ENCODE results near the gene NES.
"Not testable (repeated sequence)": the region's sequence is repeated elsewhere in the genome, so short reads cannot be mapped to it uniquely, and the experiment has no call there.

The NES gene

DNA sequence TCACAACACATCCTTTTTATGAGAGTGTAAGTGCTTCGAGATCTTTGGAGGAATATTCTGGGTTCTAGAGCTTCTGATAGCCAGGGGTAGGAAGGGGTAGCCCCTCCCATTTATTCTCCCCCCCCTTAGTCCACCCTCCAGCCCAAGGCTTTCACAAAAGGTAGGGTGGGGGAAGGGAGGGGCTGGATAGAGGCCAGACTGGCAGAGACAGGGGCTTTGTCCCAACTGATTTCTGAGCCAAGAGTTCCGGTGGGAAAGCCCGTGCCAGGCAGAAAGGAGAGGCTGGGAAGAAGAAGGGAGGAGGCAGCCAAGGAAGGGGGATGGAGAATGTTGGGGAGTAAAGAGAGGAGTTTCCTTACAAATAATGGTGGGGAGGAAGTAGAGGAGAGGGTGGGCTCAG is 32.2 kb downstream of the NES start:
- no peak for DNase-seq (ENCODE audit: low read depth)

GRCh38 chr1:156644640-156645039 is 32.6 kb downstream of the NES start:
- DNase-seq (ENCODE audit: low read depth): no peak

DNA sequence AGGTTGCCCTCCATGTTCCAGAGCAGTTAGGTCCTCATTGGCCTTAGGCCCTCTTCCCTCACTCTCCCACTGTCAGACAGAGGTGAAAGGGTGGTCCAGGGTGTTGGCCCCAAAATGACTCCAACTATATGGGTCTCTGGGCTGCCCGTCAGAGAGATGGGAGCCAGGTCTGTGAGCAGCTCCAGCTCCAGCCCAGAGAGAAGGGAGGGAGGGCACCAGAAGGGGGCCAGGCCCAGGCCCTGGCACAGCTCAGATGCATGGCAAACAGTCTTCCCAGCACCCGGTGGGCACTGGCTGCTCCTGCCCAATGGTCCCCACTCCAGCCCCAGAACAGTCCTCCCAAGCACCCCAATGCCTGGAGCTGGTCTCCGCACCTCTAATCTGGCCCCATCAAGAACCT is 33.1 kb downstream of the NES start:
- DNase-seq (ENCODE audit: low read depth): no peak

DNA sequence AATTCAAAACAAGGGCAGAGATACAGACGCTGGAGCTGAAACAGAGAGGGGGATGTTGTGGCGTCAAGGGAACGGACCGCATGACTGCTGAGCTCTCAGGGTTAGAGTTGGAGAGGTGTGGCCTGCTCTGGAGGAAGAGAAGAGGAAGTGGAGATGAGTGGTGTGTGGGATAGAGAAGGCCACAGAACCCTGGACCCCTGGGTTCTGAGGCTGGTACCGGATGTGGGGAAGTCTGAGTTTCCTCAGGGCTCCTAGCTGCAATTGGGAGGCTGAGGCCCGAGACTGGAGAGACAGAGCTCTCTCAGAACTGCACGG is 33.5 kb downstream of the NES start:
- DNase-seq (ENCODE audit: low read depth): no peak

DNA sequence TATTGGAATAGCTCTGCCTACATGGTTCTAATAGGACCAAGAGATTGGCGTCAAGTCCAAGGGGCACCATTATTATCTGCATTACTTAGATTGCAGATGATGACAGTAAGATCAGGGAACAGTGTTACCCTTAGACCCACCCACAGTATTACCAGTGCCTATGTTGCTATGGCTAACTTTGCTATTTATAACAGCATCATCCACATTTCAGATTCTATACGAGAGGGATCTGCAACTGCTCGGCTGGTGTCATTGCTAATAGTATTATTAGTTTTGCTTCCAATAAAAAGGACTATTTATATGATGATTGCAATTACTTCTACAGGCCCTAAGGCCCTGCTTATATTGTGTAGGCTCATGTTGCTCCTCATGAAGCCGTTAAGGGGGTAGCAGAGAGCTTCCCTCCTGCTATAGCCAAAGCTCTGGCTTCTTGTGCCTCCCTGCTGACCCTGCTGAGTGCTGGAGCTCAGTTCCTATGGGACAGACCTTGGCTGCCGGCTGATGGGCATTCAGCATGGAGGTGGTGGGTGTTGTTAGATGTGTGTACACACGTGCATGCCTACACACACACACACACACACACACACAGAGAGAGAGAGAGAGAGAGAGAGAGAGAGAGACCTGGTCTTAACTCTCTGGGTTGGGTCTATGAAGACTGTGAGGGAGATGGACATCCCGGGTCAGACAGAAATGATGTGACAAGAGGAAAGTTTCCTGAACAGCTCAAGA is 34.0 kb downstream of the NES start:
- no peak for DNase-seq (ENCODE audit: low read depth)

DNA sequence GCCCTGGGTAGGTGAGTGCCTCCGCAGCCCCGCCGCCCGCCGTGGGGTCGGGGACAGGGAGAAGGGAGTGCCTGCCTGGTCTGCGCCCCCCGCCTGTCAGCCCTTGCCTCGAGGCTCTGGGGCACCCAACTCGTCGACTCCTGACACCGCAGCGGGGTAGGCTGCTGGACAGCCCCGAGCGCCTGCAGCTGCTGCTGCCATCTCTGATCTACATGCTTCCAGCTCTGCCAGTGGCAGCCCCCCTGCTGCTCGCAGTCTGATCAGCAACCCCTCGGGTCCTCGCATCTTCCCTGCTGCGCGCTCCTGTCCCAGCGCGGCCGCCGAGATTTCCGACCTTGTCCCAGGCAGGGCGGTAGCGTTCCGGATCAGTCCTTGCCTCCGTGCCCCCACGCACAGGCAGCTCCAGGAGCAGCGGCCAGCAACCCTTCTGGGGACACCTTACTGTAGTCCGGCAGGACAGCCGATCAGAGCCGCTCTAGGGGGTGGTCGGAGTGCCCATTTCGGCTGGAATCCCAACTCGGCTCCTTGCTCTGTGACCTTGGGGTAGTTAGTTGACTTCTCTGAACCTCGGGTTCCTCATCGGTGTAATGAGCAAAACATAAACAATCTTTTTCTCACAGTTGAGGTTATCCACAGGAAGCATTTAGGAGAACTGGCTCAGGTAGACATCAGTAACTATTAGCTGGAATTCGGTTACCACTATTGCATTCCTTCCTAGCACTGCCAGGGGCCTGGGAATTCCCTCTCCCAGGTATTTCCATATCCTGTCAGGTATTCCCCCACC is 34.8 kb downstream of the NES start:
- DNase-seq (ENCODE audit: low read depth): no peak

GRCh38 chr1:156641761-156642264 is 35.4 kb downstream of the NES start, which contains the start of gene BCAN:
Gene BCAN (plus strand): TSS chr1:156642117. CDS start chr1:156646055, 3,938 bp downstream.
- DNase-seq (ENCODE audit: low read depth): no peak

GRCh38 chr1:156640842-156641706 is 36.1 kb downstream of the NES start:
- DNase-seq (ENCODE audit: low read depth): no peak

- DNase-seq (ENCODE audit: low read depth): no peak
Observed at GRCh38 chr1:156639601-156640101, 37.6 kb downstream of the NES start.

DNA sequence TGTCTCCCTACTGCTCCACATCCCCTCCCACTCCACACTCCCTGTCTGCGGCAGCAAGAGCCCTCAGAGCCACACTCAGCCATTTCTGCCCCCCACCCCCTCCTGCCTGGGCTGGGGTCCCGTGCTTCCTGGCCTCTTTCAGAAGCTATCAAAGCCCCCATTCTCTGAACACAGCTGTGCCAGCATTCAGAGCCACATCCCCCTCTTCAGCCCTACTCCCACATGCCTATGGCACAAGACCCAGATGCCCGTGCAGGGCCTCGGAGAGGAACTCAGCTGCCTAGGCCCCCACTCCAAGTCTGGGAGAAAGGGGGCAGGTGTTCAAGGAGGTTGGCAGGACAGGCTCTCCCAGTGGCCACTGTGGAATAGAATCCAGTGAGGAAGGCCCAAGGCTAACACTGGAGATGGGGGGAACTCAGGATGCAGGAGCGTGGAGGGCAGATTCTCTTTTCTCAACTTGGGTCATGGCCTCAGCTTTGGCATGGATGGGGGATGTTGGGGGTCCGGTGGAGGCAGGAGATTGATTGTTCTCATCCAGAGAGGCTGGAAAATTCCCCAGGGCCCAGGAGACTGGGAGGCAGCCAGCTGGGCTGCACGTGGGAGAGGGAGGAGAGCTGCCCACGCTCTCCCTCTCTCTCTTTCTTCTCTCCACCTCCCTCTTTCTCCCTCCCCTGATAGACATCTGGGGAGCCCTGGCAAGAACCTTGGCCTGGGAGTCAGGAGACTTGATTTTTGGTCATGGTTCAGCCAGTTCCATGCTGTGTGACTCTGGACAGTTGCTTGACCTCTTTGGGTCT is 38.8 kb downstream of the NES start:
- DNase-seq (ENCODE audit: low read depth): no peak

DNA sequence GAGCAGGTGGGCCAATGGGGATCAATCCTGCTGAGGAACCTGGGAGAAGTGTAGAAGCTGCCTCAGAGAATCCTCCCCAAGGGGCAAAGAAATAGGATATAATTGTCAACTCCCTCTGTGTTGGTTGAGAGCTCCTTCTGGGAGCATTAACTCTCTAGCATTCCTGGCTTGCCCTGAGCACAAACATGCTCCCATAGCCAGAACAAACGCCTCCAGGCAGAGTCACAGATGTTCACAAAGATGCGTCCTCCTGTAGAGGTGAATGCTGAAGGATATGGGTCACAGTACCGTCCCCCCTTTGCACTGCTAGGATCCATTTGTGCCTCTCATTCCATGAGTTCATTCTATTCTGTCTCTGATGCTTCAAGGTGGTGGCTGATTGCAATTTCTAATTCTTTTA is 44.9 kb downstream of the NES start:
- no peak for DNase-seq (ENCODE audit: low read depth)

GRCh38 chr1:156631152-156631551 is 46.1 kb downstream of the NES start:
- not testable (repeated sequence) for DNase-seq (ENCODE audit: low read depth)

DNA sequence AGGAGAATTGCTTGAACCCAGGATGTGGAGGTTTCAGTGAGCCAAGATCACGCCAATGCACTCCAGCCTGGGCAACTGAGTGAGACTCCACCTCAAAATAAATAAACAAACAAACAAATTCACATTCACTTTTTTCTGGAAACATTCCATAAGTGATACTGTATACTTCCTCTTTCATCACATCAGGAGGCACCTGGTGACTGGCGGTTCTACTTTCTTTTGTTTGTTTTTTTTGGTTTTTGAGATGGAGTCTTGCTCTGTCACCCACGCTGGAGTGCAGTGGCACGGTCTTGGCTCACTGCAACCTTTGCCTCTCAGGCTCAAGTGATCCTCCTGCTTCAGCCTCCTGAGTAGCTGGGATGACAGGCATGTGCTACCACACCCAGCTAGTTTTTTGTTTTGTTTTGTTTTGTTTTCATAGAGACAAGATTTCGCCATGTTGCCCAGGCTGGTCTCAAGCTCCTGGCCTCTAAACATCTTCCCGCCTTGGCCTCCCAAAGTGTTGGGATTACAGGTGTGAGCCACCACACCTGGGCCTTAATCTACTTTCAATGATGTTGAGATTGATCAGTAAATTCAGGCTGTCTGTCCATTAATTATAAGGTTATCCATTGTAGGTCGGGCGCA is 47.3 kb downstream of the NES start:
- no peak for DNase-seq (ENCODE audit: low read depth)

DNA sequence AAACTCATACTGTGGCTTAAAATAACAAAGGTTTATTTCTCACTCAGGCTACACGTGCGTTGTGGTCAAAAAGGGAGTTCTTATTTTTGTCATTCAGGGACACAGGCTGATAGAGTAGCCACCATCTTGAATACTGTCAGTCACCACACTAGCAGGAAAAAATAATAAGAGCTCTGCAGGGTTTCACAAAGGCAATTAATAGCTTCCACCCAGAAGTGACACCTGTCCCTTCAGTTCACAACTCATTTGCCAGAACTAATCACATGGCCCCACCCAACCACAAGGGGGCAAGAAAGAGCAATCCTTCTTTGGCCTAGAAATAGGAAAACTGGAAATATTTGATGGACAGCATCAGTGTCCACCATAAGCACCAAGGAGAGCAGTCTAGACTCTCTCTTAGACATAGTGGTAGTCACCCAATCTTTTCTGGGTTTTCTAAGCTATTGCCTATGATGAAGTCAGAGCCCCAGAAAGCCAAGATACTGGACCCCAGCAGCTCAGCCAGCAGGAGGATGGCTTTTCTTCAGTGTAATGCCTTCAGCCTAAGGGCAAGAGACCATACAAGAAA is 49.8 kb downstream of the NES start:
- no peak for DNase-seq (ENCODE audit: low read depth)

- DNase-seq (ENCODE audit: low read depth): no peak
Observed at GRCh38 chr1:156626079-156626438, 51.1 kb downstream of the NES start.

DNA sequence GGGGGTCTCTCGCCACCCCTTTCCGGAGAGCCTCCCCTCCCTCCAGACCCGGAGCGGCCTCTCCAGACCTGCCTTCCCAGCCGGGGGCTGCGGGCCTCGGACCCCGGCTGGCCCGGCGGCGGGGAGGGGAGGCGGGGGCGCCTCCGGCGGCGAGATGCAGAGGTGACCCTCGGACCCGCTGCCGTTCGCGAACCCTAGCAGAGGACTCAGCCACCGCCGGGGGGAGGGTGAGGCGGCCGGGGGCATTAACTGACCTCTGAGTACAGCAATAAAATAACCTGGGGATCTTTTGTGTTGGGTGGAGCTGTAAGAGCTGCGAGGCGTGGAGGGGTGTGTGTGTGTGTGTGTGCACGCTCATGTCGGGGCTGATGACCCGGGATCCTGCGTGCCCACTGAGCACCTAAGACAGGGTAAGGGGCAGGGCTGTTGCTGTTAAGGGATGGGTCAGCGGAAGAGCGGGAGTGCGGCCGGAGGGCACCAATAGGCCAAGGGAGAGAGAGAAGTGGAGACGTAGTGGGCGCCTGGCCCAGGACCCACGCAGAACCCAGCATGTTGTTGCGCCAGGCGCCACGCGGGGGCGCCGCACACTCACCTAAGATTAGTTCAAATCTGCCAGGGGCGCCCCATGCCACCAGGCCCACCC is 51.6 kb downstream of the NES start:
- no peak for DNase-seq (ENCODE audit: low read depth)

DNA sequence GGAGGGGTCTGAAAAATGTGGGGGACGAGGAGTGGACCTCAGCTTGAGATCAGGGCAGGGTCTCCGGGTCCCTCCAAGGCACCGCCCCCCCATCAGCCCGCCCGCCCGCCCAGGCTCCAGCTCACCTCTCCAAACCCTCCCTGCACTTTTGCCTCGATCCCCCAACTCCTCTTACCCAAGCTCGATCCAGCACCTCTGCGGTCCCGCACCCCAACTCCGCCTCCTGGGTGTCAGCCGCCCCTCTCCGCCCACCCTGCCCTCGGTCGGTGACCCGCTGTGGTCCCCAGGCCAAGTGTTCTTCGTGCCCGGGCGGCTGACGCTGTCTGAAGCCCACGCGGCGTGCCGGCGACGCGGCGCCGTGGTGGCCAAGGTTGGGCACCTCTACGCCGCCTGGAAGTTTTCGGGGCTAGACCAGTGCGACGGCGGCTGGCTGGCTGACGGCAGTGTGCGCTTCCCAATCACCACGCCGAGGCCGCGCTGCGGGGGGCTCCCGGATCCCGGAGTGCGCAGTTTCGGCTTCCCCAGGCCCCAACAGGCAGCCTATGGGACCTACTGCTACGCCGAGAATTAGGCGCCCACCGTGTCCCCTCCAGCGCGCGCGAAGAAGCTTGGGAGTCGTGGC is 52.3 kb downstream of the NES start:
- no peak for DNase-seq (ENCODE audit: low read depth)

GRCh38 chr1:156623946-156624813 is 53.0 kb downstream of the NES start:
- DNase-seq (ENCODE audit: low read depth): no peak

All from stimulated activated CD4-positive, alpha-beta T cell treated with anti-CD3 and anti-CD28 coated beads, Interleukin-2, amount 100 ng/mL, for 4 hours (primary cell).